GM19455 (cell line): Measurements from ENCODE around the gene SPEG.
"Not testable (repeated sequence)": the region's sequence is repeated elsewhere in the genome, so short reads cannot be mapped to it uniquely, and the experiment has no call there.

Experiments
- ATAC-seq: cut with Tn5 transposase; IDR thresholded peaks from one replicate; pipeline ENCODE4 v1.9.1; 2021; ENCODE audit not compliant: unreplicated experiment

The SPEG gene

GRCh38 chr2:219434718-219435525 is at the start of gene SPEG:
Gene SPEG, plus strand, starts transcription at chr2:219434843. Its CDS starts 135 bp downstream, at chr2:219434978.
- ATAC-seq = no peak

GRCh38 chr2:219384859-219385258 is 49.8 kb upstream of the SPEG start:
- no peak for ATAC-seq

- ATAC-seq = no peak
Measured at GRCh38 chr2:219385958-219386520, 48.6 kb upstream of the SPEG start.

GRCh38 chr2:219386532-219387280 is 47.9 kb upstream of the SPEG start:
- ATAC-seq = no peak

GRCh38 chr2:219387306-219388120 is 47.1 kb upstream of the SPEG start, which contains the start of gene DNPEP:
Gene DNPEP, minus strand, starts transcription at chr2:219387912. Its CDS starts 118 bp downstream, at chr2:219387794.
- peak; percentile 63 for ATAC-seq

- ATAC-seq = peak; percentile 78
Measured at GRCh38 chr2:219388121-219388906, 46.3 kb upstream of the SPEG start.

GRCh38 chr2:219388907-219389156 is 45.8 kb upstream of the SPEG start:
- ATAC-seq = no peak

GRCh38 chr2:219392754-219393153 is 41.9 kb upstream of the SPEG start:
- ATAC-seq = no peak

- ATAC-seq = not testable (repeated sequence)
Measured at GRCh38 chr2:219395056-219395455, 39.6 kb upstream of the SPEG start.

GRCh38 chr2:219395609-219396008 is 39.0 kb upstream of the SPEG start:
- ATAC-seq = no peak

GRCh38 chr2:219396863-219397457 is 37.7 kb upstream of the SPEG start:
- no peak for ATAC-seq

- ATAC-seq = no peak
Measured at GRCh38 chr2:219398721-219399363, 35.8 kb upstream of the SPEG start.

GRCh38 chr2:219399716-219400478 is 34.7 kb upstream of the SPEG start:
- ATAC-seq = no peak

- ATAC-seq = no peak
Measured at GRCh38 chr2:219400562-219400961, 34.1 kb upstream of the SPEG start.

- ATAC-seq = no peak
Measured at GRCh38 chr2:219401606-219402005, 33.0 kb upstream of the SPEG start.

GRCh38 chr2:219402665-219403515 is 31.8 kb upstream of the SPEG start:
- peak; percentile 81 for ATAC-seq

GRCh38 chr2:219403861-219404260 is 30.8 kb upstream of the SPEG start:
- ATAC-seq = no peak
